Lower leg skin (tissue), 4 donors: ENCODE results near the gene COMMD7. TPM values are rescaled to one million over a fixed set of nuclear protein-coding genes. Genes with fewer than 3 reads are reported as not detected.

ENCODE experiments used
- DNase-seq, 2 donors: peaks; one replicate each; pipeline ENCODE4 v3.0.0-alpha.2; 2019; ENCODE audit warnings: low spot score in 2 of 2
- H3K4me3 ChIP-seq: fragments of 200-600 bp; sonication (generic); 2 replicates; pipeline ENCODE4 v1.5.1; 2017; ENCODE audit warnings: mild to moderate bottlenecking, low read depth; ENCODE audit not compliant: poor library complexity, severe bottlenecking
- CTCF ChIP-seq, 3 donors: fragments of 450-650 bp; IDR thresholded peaks; one replicate each; pipeline ENCODE4 v1.5.1; 2016; ENCODE audit warnings: antibody characterized with exemption in 3 of 3, mild to moderate bottlenecking in 3 of 3, moderate library complexity in 2 of 3
- POLR2A ChIP-seq, 2 donors: fragments of 450-650 bp; IDR thresholded peaks; one replicate each; pipeline ENCODE4 v1.6.1; 2016 to 2017; ENCODE audit warnings: antibody characterized with exemption in 2 of 2, mild to moderate bottlenecking in 1 of 2, moderate library complexity in 1 of 2
- WGBS, 2 donors: methylation state at CpG; one replicate each; pipeline ENCODE4 v1.1.5; 2018; 5-methylcytosine and 5-hydroxymethylcytosine counted together
- intact Hi-C: fragments of 100-400 bp; cut with DNase I; formaldehyde crosslinking; loops from one replicate; pipeline ENCODE4 v1.15.0; 2023; ENCODE audit warnings: low total_unique reads
- total RNA-seq, 4 donors: library from RNA; depleted of rRNA; stranded (reverse); fragments of >200 nt; gene quantifications; one replicate each; pipeline ENCODE4 v1.1.0, GENCODE V29; 2016

The COMMD7 gene
- total RNA-seq, 4 donors from 2014 or later: 16.9 to 21.0 (median 18.7) TPM

DNA sequence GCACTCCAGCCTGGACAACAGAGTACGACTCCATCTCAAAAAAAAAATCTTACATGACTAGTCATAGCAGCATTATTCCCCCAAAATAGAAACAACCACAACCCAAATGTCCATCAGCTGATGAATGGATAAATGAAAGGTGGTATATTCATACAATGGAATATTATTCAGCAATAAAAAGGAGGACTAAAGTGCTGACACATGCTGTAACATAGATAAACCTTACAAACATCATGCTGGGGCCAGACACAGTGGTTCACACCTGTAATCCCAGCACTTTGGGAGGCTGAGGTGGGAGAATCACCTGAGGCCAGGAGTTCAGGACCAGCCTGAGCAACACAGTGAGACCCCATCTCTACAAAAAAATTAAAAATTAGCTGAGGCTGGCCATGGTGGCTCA is 86.4 kb downstream of the COMMD7 start:
- H3K4me3 ChIP-seq: no peak overlapping the region
- 89 to 100% methylated on average over 1 of the region's 1 CpG for WGBS, 2 donors
- no peak for TF ChIP-seq POLR2A (IDR thresholded peaks at IDR 0.05)
- no peak for TF ChIP-seq CTCF (IDR thresholded peaks at IDR 0.05)
- no peak for DNase-seq
- intact Hi-C loops: no loop called here

DNA sequence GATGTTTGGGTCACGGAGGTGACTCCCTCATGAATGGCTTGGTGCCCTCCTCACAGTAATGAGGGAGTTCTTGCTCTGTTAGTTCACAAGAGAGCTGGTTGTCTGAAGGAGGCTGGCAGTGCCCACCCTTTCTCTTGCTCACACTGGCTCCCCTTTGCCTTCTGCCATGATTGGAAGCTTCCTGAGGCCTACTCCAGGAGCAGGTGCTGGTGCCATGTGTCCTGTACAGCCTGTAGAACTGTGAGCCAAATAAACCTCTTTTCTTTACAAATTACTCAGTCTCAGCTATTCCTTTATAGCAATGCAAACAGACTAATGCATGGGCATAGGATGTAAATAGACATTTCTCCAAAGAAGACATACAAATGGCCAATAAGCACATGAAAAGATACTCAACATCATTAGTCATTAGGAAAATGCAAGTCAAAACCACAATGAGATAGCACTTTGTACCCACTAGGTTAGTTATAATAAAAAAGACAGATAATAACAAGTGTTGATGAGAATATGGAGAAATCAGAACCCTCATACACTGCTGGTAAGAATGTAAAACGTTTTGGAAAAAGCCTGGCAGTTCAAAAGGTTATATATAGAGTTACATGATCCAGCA is 87.3 kb downstream of the COMMD7 start:
- no peak overlapping the region for H3K4me3 ChIP-seq
- WGBS, 2 donors: 54 to 61% methylated on average over 2 of the region's 2 CpGs
- no peak for TF ChIP-seq CTCF (IDR thresholded peaks at IDR 0.05)
- TF ChIP-seq POLR2A (IDR thresholded peaks at IDR 0.05): no peak
- intact Hi-C loops: no loop called here
- no peak for DNase-seq

DNA sequence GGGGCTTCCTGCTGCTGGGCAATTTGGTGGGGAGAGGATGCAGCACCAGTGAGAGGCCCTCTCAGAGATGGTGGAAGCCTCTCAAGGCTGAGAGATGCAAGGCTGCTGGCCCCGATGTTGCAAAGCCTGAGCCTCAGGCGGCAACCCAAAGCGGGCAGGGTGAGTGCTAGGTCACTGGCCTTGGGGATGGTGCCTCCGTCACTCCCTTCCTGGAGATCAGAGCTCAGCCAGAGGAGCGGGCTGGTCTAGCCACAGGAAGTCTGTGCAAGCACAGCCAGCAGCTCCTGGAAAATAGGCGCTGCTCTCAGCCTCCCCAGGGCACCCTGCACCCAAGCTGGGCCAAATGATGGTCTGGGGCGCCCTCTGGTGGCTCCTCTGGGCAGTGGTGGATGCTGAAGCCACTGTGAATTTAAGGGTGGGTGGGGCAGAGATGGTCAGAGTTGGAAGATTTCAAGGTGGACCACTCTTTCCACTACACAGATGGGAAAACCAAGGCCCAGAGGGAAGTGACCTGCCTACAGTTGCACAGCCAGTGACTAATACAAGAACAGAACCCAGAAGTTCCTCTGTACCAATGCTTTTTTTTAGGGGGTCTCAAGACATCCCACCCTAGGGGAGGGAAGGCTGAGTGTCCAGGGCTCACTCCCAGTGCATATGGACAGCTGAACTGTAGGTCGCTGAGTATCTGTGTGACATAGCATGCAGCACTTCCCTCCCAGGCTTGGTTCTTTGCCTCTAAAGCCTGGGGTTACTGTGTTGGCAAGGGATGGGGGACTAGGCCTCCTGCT is 90.3 kb downstream of the COMMD7 start:
- intact Hi-C loops: loop anchor here (2.0 kb wide), 1 partner anchor 130 kb away; no protein-coding TSS in a partner anchor
- DNase-seq: peak; percentile 56 to 95
- no peak overlapping the region for H3K4me3 ChIP-seq
- TF ChIP-seq CTCF (IDR thresholded peaks at IDR 0.05) (peak in 1 of 3 donors; percentile 79), POLR2A (IDR thresholded peaks at IDR 0.05) (no peak)
- 0 to 14% methylated on average over 5 to 8 of the region's 8 CpGs for WGBS, 2 donors

Other genes with a start within 250 kb of the COMMD7 start
- gene NOL4L, start 158.1 kb downstream of the COMMD7 start, total RNA-seq: 10 to 100 TPM in 1 of 4 donors, 1 to 10 TPM in 3; 4.6 to 10.4 (median 7.0) TPM
- under 1 TPM in 3 of 4 donors, not detected in 1; 0.13 to 0.20 (median 0.13) TPM for gene C20orf203, start 69.5 kb downstream of the COMMD7 start, total RNA-seq
- 1 to 10 TPM; 2.0 to 3.4 (median 2.7) TPM for gene DNMT3B, start 18.9 kb upstream of the COMMD7 start, total RNA-seq
- gene MAPRE1, start 76.5 kb upstream of the COMMD7 start, total RNA-seq: 10 to 100 TPM; 44.6 to 60.2 (median 52.8) TPM
- not detected for gene EFCAB8, start 115.5 kb upstream of the COMMD7 start, total RNA-seq